Natural killer cell (primary cell): ENCODE results near the gene VANGL1. TPM values are rescaled to one million over a fixed set of nuclear protein-coding genes. Genes with fewer than 3 reads are reported as not detected.

ENCODE experiments used
- ATAC-seq, 3 donors: fragments of 150-1000 bp in 2 of 3; fragments of 200-7000 bp in 1 of 3; cut with Tn5 transposase; 1 replicate in 1 of 3; 2 replicates in 2 of 3; pipeline ENCODE4 v1.10.0; 2021; ENCODE audit warnings: mild to moderate bottlenecking in 2 of 3, moderate library complexity in 2 of 3
- DNase-seq, 2 donors: peaks; one replicate each; pipeline versions ENCODE4 v3.0.0 to v3.0.0-alpha.2; 2013 to 2021; ENCODE audit warnings: mixed read lengths in 1 of 2
- H3K27ac ChIP-seq: one replicate; pipeline ENCODE4 v1.5.1; 2013; ENCODE audit warnings: mild to moderate bottlenecking, low read length
- H3K27me3 ChIP-seq: one replicate; pipeline ENCODE4 v1.6.1; 2013; ENCODE audit warnings: low read length; ENCODE audit not compliant: control insufficient read depth, insufficient read depth
- H3K36me3 ChIP-seq: one replicate; pipeline ENCODE4 v1.6.1; 2013; ENCODE audit warnings: low read length; ENCODE audit not compliant: control insufficient read depth, insufficient read depth
- H3K4me1 ChIP-seq: one replicate; pipeline ENCODE4 v1.6.1; 2013; ENCODE audit warnings: low read length; ENCODE audit not compliant: control insufficient read depth, insufficient read depth
- H3K4me3 ChIP-seq: one replicate; pipeline ENCODE4 v1.5.1; 2013; ENCODE audit warnings: low read length
- H3K9me3 ChIP-seq: one replicate; pipeline ENCODE4 v1.6.1; 2013; ENCODE audit warnings: low read length; ENCODE audit not compliant: control insufficient read depth, insufficient read depth
- H3K27ac Mint-ChIP-seq, 2 donors: one replicate each; pipeline ENCODE4 v1.8.0; 2022; ENCODE audit warnings: mild to moderate bottlenecking in 2 of 2, mixed read lengths in 2 of 2, moderate library complexity in 1 of 2
- H3K27me3 Mint-ChIP-seq, 2 donors: one replicate each; pipeline ENCODE4 v1.8.0; 2022; ENCODE audit warnings: low read depth in 2 of 2, mixed read lengths in 2 of 2
- H3K36me3 Mint-ChIP-seq: one replicate; pipeline ENCODE4 v1.8.0; 2022; ENCODE audit warnings: mixed read lengths
- H3K4me1 Mint-ChIP-seq, 2 donors: one replicate each; pipeline ENCODE4 v1.8.0; 2022; ENCODE audit warnings: mixed read lengths in 2 of 2
- H3K4me3 Mint-ChIP-seq: one replicate; pipeline ENCODE4 v1.8.0; 2022; ENCODE audit warnings: mild to moderate bottlenecking, moderate library complexity, mixed read lengths
- H3K9me3 Mint-ChIP-seq, 2 donors: one replicate each; pipeline ENCODE4 v1.8.0; 2022; ENCODE audit warnings: mixed read lengths in 2 of 2
- WGBS: methylation state at CpG from one replicate; pipeline ENCODE4 v1.1.7; 2013; ENCODE audit warnings: missing lambda C conversion rate; ENCODE audit not compliant: insufficient coverage; 5-methylcytosine and 5-hydroxymethylcytosine counted together
- intact Hi-C: fragments of 100-400 bp; cut with micrococcal nuclease; formaldehyde crosslinking; loops from one replicate; pipeline ENCODE4 v1.14.2; 2022
- total RNA-seq, 4 donors: library from RNA; stranded (reverse); fragments of 120-200 nt in 1 of 4; gene quantifications; one replicate each; pipeline versions ENCODE4 v1.2.3 to v1.2.4, GENCODE V29; 2013 to 2022
- TF ChIP-seq, protein P1 (sequence below): fragments of 200-600 bp; IDR thresholded peaks from one replicate; pipeline ENCODE4 v1.8.0; 2022; ENCODE audit warnings: antibody characterized with exemption

The VANGL1 gene
- total RNA-seq, 3 donors from 2014 or later (not counting 1 experiment from before 2014, with no cell fraction given), result 6.4 to 14.8 (median 10.3) TPM

DNA sequence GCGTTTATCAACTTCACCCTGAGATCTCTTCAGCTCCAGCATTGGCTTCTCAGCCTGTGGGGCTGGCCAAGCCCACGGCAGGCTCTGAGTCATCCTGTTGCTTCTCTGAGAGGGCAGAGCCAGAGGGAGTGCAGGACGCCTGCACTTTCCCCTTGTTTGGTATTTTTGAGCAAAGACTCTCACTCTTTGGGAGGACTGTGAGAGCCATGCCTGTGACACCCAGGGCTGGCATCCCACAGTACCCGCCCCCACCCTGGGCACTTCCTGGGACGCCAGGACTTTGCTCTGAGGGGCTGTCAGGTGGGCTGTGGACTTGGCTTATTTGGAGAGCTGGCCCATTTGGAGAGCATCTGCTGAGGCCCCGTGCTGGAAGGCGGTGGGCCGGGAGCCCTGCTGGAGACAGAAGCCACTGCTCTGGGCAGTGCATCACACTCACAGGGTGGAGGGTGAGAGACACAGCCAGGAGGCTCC is 37.4 kb downstream of the VANGL1 start:
- H3K27me3 Mint-ChIP-seq, result no peaks in the 10 kb centered on the region
- Histone ChIP-seq H3K36me3 (no peaks in the 10 kb centered on the region), H3K27ac (no peak overlapping the region), H3K27me3 (no peaks in the 10 kb centered on the region), H3K4me3 (no peak overlapping the region), H3K9me3 (no peaks in the 10 kb centered on the region), H3K4me1 (peaks cover 4% of the 10 kb centered on the region)
- intact Hi-C loops, result no loop called here
- H3K4me1 Mint-ChIP-seq, result peaks cover 26 to 36% of the 10 kb centered on the region in 2 donors
- H3K27ac Mint-ChIP-seq, result peak overlapping the region in 1 of 2 donors; percentile 24
- TF ChIP-seq, protein P1, sequence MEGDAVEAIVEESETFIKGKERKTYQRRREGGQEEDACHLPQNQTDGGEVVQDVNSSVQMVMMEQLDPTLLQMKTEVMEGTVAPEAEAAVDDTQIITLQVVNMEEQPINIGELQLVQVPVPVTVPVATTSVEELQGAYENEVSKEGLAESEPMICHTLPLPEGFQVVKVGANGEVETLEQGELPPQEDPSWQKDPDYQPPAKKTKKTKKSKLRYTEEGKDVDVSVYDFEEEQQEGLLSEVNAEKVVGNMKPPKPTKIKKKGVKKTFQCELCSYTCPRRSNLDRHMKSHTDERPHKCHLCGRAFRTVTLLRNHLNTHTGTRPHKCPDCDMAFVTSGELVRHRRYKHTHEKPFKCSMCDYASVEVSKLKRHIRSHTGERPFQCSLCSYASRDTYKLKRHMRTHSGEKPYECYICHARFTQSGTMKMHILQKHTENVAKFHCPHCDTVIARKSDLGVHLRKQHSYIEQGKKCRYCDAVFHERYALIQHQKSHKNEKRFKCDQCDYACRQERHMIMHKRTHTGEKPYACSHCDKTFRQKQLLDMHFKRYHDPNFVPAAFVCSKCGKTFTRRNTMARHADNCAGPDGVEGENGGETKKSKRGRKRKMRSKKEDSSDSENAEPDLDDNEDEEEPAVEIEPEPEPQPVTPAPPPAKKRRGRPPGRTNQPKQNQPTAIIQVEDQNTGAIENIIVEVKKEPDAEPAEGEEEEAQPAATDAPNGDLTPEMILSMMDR, result no peak
- no peaks in the 10 kb centered on the region for H3K36me3 Mint-ChIP-seq
- H3K4me3 Mint-ChIP-seq, result no peak overlapping the region
- no peaks in the 10 kb centered on the region for H3K9me3 Mint-ChIP-seq
- 91% methylated on average over 8 of the region's 8 CpGs for WGBS
- ATAC-seq (no peak), DNase-seq (no peak)

DNA sequence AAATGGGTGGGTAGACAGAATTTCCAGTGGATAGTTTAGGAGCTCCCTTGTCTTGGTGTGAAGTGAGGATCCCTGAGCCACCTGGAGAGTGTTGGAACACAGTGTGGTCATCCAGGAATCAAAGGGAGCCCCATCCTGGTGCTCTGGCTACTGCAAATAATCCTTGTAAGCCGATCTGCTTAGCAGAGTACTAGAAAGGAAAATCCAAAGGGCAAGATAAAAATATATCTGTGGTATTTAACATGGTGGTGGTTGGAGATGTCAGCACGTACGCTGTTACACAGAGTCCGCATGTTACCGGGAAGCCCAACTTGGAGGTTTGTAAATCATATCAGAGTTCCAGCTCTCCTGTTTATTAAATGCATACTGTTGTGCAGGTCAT is 39.0 kb downstream of the VANGL1 start:
- Mint-ChIP-seq H3K4me3 (no peak overlapping the region), H3K27ac (no peak overlapping the region), H3K4me1 (peaks cover 20 to 29% of the 10 kb centered on the region in 2 donors)

DNA sequence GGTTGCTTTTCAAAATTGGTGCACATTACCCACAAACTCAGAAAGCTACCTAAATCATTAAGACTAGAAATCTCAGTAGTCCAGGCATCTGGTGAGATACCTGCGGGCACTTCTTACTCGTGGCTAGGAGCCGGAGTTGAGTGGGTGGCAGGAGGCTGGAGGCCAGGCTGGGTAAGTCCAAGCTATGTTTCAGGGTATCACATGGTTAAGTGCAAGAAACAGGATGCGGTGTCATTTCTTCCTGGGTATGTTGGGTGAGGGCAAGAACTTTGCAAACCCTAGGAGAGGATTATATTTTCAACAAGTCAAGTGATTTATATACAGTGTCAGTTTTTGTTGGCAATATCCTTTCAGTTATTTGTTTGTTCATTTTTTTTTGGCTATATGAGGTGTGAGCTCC is 41.0 kb downstream of the VANGL1 start:
- no peaks in the 10 kb centered on the region for H3K27me3 ChIP-seq
- no peak overlapping the region for H3K4me3 ChIP-seq
- TF ChIP-seq, protein P1, result no peak
- H3K27ac ChIP-seq, result no peak overlapping the region
- Mint-ChIP-seq H3K9me3 (no peaks in the 10 kb centered on the region), H3K27ac (peak overlapping the region in 1 of 2 donors; percentile 51), H3K27me3 (no peaks in the 10 kb centered on the region), H3K4me1 (peaks cover 9 to 11% of the 10 kb centered on the region in 2 donors), H3K4me3 (no peak overlapping the region), H3K36me3 (no peaks in the 10 kb centered on the region)
- WGBS, result 95% methylated on average over 4 of the region's 4 CpGs
- peaks cover 13% of the 10 kb centered on the region for H3K36me3 ChIP-seq
- intact Hi-C loops, result no loop called here
- DNase-seq (no peak), ATAC-seq (no peak)
- no peaks in the 10 kb centered on the region for H3K4me1 ChIP-seq
- no peaks in the 10 kb centered on the region for H3K9me3 ChIP-seq

More for the DNA sequence above, 39.0 kb downstream of the VANGL1 start:
- no peaks in the 10 kb centered on the region for H3K9me3 ChIP-seq
- Mint-ChIP-seq H3K9me3 (no peaks in the 10 kb centered on the region), H3K27me3 (no peaks in the 10 kb centered on the region), H3K36me3 (no peaks in the 10 kb centered on the region)
- H3K27ac ChIP-seq, result no peak overlapping the region
- WGBS, result 97% methylated on average over 5 of the region's 5 CpGs
- TF ChIP-seq, protein P1, result no peak
- H3K36me3 ChIP-seq, result peaks cover 9% of the 10 kb centered on the region
- no peak for ATAC-seq
- no peak for DNase-seq
- no peak overlapping the region for H3K4me3 ChIP-seq
- H3K4me1 ChIP-seq, result peaks cover 4% of the 10 kb centered on the region
- intact Hi-C loops, result no loop called here
- no peaks in the 10 kb centered on the region for H3K27me3 ChIP-seq

DNA sequence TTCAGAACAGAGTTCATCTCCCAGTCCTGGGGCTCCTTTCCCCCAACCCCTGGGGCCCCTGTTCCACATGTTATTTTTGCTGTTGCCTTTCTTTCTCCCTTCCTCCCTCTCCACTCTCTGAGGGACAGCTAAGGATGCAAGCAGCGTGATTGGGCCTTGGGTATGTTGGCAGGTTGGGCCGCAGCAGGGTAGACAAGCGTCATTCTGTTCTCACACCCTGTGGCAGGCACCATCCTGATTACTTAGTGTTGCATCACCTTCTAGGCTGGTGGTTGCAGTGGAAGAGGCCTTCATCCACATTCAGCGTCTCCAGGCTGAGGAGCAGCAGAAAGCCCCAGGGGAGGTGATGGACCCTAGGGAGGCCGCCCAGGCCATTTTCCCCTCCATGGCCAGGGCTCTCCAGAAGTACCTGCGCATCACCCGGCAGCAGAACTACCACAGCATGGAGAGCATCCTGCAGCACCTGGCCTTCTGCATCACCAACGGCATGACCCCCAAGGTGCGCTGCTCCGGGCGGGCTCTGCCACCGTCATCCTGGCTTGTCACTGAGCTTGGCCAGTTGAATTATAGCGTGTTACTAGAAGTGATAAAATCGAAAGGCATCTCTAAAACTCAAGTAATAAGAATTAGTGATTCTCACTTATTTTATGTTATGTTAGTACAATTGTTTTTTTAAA is 43.4 kb downstream of the VANGL1 start:
- Histone ChIP-seq H3K36me3 (peaks cover 14% of the 10 kb centered on the region), H3K27me3 (no peaks in the 10 kb centered on the region), H3K4me1 (no peaks in the 10 kb centered on the region), H3K9me3 (no peaks in the 10 kb centered on the region), H3K4me3 (no peak overlapping the region), H3K27ac (no peak overlapping the region)
- no peaks in the 10 kb centered on the region for H3K27me3 Mint-ChIP-seq
- WGBS, result 97% methylated on average over 12 of the region's 14 CpGs
- no peak overlapping the region for H3K27ac Mint-ChIP-seq
- DNase-seq, result no peak
- H3K4me1 Mint-ChIP-seq, result peaks cover 6 to 11% of the 10 kb centered on the region in 2 donors
- H3K9me3 Mint-ChIP-seq, result no peaks in the 10 kb centered on the region
- H3K36me3 Mint-ChIP-seq, result peaks cover under 1% of the 10 kb centered on the region
- H3K4me3 Mint-ChIP-seq, result no peak overlapping the region
- intact Hi-C loops, result no loop called here
- TF ChIP-seq, protein P1, result no peak
- ATAC-seq, result no peak
